Measurements from ENCODE around the gene PLCB4.

DNA sequence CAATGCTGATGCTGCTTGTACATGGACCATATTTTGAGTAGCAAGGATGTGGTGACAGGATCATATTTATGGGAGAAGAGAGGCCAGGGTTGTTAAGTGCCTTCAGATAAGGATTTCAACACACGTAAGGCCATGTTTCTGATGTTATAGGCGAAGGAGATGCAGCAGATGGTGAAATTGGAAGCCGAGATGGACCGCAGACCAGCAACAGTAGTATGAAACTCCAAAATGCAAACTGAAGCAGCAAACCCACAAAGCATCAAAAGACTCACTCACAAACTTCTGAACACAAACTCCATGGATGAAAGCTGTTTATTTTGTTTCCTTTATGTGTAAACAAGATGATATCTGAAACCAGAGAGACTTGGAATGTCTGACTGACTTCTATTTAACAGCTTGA lies 409.9 kb downstream of the PLCB4 start:
- TF ChIP-seq, protein P1, sequence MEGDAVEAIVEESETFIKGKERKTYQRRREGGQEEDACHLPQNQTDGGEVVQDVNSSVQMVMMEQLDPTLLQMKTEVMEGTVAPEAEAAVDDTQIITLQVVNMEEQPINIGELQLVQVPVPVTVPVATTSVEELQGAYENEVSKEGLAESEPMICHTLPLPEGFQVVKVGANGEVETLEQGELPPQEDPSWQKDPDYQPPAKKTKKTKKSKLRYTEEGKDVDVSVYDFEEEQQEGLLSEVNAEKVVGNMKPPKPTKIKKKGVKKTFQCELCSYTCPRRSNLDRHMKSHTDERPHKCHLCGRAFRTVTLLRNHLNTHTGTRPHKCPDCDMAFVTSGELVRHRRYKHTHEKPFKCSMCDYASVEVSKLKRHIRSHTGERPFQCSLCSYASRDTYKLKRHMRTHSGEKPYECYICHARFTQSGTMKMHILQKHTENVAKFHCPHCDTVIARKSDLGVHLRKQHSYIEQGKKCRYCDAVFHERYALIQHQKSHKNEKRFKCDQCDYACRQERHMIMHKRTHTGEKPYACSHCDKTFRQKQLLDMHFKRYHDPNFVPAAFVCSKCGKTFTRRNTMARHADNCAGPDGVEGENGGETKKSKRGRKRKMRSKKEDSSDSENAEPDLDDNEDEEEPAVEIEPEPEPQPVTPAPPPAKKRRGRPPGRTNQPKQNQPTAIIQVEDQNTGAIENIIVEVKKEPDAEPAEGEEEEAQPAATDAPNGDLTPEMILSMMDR (IDR thresholded peaks at IDR 0.05; ENCODE audit: insufficient read depth, low read length, poor library complexity, severe bottlenecking) = no peak
- TF ChIP-seq EZH2phosphoT487 (conservative IDR thresholded peaks at IDR 0.05; ENCODE audit: low read length) = no peak

All from SU-DHL-6 (cell line).